ENCODE data around the gene POSTN. TPM values are rescaled to one million over a fixed set of nuclear protein-coding genes. Genes with fewer than 3 reads are reported as not detected.

The POSTN gene
- total RNA-seq, 1 experiment from 2014 or later = 0.33 TPM

DNA sequence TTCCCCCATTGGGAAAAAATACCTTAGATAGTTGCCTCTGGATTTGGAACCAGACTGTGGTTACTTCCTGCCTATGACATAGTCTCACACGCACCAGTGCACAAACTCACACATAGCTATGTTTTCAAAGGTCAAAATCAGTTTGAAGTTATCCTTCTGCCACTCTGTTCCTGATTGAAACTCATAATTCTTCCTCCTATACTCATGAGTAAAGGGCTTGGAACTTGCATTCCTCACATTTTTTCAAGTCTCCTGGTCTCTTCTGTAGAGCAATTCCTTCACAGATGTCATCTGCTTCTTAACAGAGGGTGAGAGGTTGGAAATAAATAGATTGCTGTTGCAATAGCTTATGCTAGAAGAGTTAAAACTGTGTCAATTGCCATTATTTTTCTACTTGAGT, 18.6 kb upstream of the POSTN start:
- Histone ChIP-seq H3K23me2 (ENCODE audit: insufficient read length, low read depth, low read length, poor library complexity, severe bottlenecking) (no peaks in the 10 kb centered on the region), H2BK120ac (ENCODE audit: low read depth, low read length, poor library complexity, severe bottlenecking) (no peak overlapping the region)
- WGBS (ENCODE audit: extremely low coverage, insufficient read length, low lambda C conversion rate) = no CpG with 5 or more reads among the region's 1 CpG

More for the DNA sequence above, 18.6 kb upstream of the POSTN start:
- no peak overlapping the region for H3T11ph ChIP-seq (ENCODE audit: low read length)
- H3K4ac ChIP-seq (ENCODE audit: low read depth, low read length) = no peak overlapping the region
- no peaks in the 10 kb centered on the region for H3K9me3 Mint-ChIP-seq
- H3K9me3 ChIP-seq (ENCODE audit: control insufficient read depth, low read depth, low read length) = no peaks in the 10 kb centered on the region
- no peak overlapping the region for H4K5ac ChIP-seq (ENCODE audit: insufficient read length, low read depth, low read length)
- no peak overlapping the region for H2AK5ac ChIP-seq (ENCODE audit: insufficient read length, low read length)
- TF ChIP-seq CTCF (conservative IDR thresholded peaks at IDR 0.05) = no peak
- peak overlapping the region in 1 of 3 experiments; percentile 85; a peak in 2 of 7 replicates for H3K27ac Mint-ChIP-seq
- H3K4me1 ChIP-seq (ENCODE audit: insufficient read depth, low read length) = no peaks in the 10 kb centered on the region
- no peak overlapping the region for H3K9ac ChIP-seq (ENCODE audit: extremely low read depth, insufficient read length, low read length)
- DNase-seq = no peak
- H2BK15ac ChIP-seq (ENCODE audit: low read depth, low read length) = no peak overlapping the region
- no peak overlapping the region for H3K4me2 ChIP-seq (ENCODE audit: insufficient read depth, insufficient read length, low read length)
- H4K91ac ChIP-seq (ENCODE audit: insufficient read length, low read depth, low read length) = no peak overlapping the region
- H3K56ac ChIP-seq (ENCODE audit: insufficient read length, low read depth, low read length) = no peak overlapping the region
- H3K23ac ChIP-seq (ENCODE audit: insufficient read length, low read depth, low read length) = no peak overlapping the region
- no peaks in the 10 kb centered on the region for H3K79me2 ChIP-seq (ENCODE audit: insufficient read depth, low read length)
- no peak overlapping the region for H2BK12ac ChIP-seq (ENCODE audit: insufficient read length, low read depth, low read length)
- peaks cover 4 to 10% of the 10 kb centered on the region in 2 experiments; a peak in 3 of 4 replicates for H3K4me1 Mint-ChIP-seq
- no peak overlapping the region for H3K18ac ChIP-seq (ENCODE audit: insufficient read length, low read depth, low read length)
- H3K4me3 Mint-ChIP-seq = no peak overlapping the region
- no peak overlapping the region for H2BK5ac ChIP-seq (ENCODE audit: insufficient read length, low read length)
- H3K27ac ChIP-seq (ENCODE audit: insufficient read length, low read depth, low read length) = no peak overlapping the region
- H3K36me3 Mint-ChIP-seq (ENCODE audit: insufficient read depth in 1 of 3, low read depth in 3 of 3) = peaks cover 0 to 4% (median 0%) of the 10 kb centered on the region in 3 experiments; a peak in 1 of 7 replicates
- no peaks in the 10 kb centered on the region for H3K79me1 ChIP-seq (ENCODE audit: insufficient read depth, low read depth, low read length, poor library complexity, severe bottlenecking)
- H3K27me3 Mint-ChIP-seq (ENCODE audit: low read depth) = no peaks in the 10 kb centered on the region
- H4K8ac ChIP-seq (replicated peaks; ENCODE audit: insufficient read length, low read depth, low read length) = no peak overlapping the region
- H4K20me1 ChIP-seq (ENCODE audit: control insufficient read depth, insufficient read depth, insufficient read length) = no peaks in the 10 kb centered on the region
- H2AFZ ChIP-seq (ENCODE audit: low read length) = no peak overlapping the region
- no peak overlapping the region for H3K14ac ChIP-seq (ENCODE audit: insufficient read depth, low read length)
- H3K27me3 ChIP-seq (ENCODE audit: insufficient read depth, low read length) = no peaks in the 10 kb centered on the region
- no peak overlapping the region for H2BK20ac ChIP-seq (ENCODE audit: low read depth, low read length, poor library complexity, severe bottlenecking)

Data from H9 (cell line).